Choroid plexus epithelial cell (primary cell): ENCODE measurements around the gene TTC6.

ENCODE experiments used
- DNase-seq: peaks from one replicate; pipeline ENCODE4 v3.0.0-alpha.2; 2010; ENCODE audit warnings: low read depth
- H3K4me3 ChIP-seq: 2 replicates; pipeline ENCODE4 v1.5.1; 2011; ENCODE audit warnings: low read depth, mild to moderate bottlenecking, control low read depth, low read length, moderate library complexity
- CTCF ChIP-seq: conservative IDR thresholded peaks from 2 replicates; pipeline ENCODE4 v1.5.1; 2011; ENCODE audit warnings: low read depth, mild to moderate bottlenecking, control low read depth, inconsistent platforms, low read length, moderate library complexity

Gene TTC6

GRCh38 chr14:37599507-37600368 lies 4.3 kb downstream of the TTC6 start:
- no peak overlapping the region for H3K4me3 ChIP-seq
- DNase-seq = no peak
- TF ChIP-seq CTCF = no peak

GRCh38 chr14:37600880-37601741 lies 5.7 kb downstream of the TTC6 start:
- H3K4me3 ChIP-seq = no peak overlapping the region
- TF ChIP-seq CTCF = no peak
- no peak for DNase-seq

GRCh38 chr14:37601865-37602264 lies 6.4 kb downstream of the TTC6 start:
- no peak for TF ChIP-seq CTCF
- DNase-seq = no peak
- no peak overlapping the region for H3K4me3 ChIP-seq

- TF ChIP-seq CTCF = no peak
- no peak for DNase-seq
- H3K4me3 ChIP-seq = no peak overlapping the region
Measured at GRCh38 chr14:37602605-37603453, 7.4 kb downstream of the TTC6 start.

GRCh38 chr14:37603688-37604251 lies 8.3 kb downstream of the TTC6 start:
- no peak for TF ChIP-seq CTCF
- DNase-seq = no peak
- no peak overlapping the region for H3K4me3 ChIP-seq

GRCh38 chr14:37606678-37607077 lies 11.2 kb downstream of the TTC6 start:
- no peak for TF ChIP-seq CTCF
- no peak for DNase-seq
- no peak overlapping the region for H3K4me3 ChIP-seq
